Cardiac muscle cell (in vitro differentiated cells and primary cell): ENCODE measurements around the gene PES1. TPM values are rescaled to one million over a fixed set of nuclear protein-coding genes. Genes with fewer than 3 reads are reported as not detected.

Experiments used
- DNase-seq, 2 donors: peaks; one replicate each; pipeline versions ENCODE4 v3.0.0 to v3.0.0-alpha.2; 2010 to 2017; ENCODE audit warnings: low read depth in 1 of 2, low spot score in 1 of 2
- H3K27ac ChIP-seq: fragments of 200-600 bp; sonication (generic); 2 replicates; pipeline ENCODE4 v1.5.1; 2016
- H3K27me3 ChIP-seq: fragments of 200-600 bp; sonication (generic); 2 replicates; pipeline ENCODE4 v1.6.0; 2016; ENCODE audit warnings: control low read depth
- H3K36me3 ChIP-seq: fragments of 200-600 bp; sonication (generic); 2 replicates; pipeline ENCODE4 v1.5.1; 2016; ENCODE audit warnings: control low read depth
- H3K4me1 ChIP-seq: fragments of 200-600 bp; sonication (generic); 2 replicates; pipeline ENCODE4 v1.8.1; 2017; ENCODE audit warnings: low read depth, mild to moderate bottlenecking, mixed run types
- H3K4me3 ChIP-seq: fragments of 200-600 bp; sonication (generic); 2 replicates; pipeline ENCODE4 v1.5.1; 2016; ENCODE audit warnings: mild to moderate bottlenecking
- H3K9me3 ChIP-seq: fragments of 200-600 bp; sonication (generic); 2 replicates; pipeline ENCODE4 v1.5.1; 2017; ENCODE audit warnings: low read depth, mild to moderate bottlenecking, control low read depth
- CTCF ChIP-seq: IDR thresholded peaks from 2 replicates; pipeline ENCODE4 v1.5.1; 2012; ENCODE audit warnings: low read depth, mild to moderate bottlenecking, low read length
- polyA plus RNA-seq: library from polyadenylated mRNA; unstranded; fragments of >200 nt; fragmentation: Nextera tagmentation; extraction: Ambion mirVana; gene quantifications from 2 replicates; pipeline ENCODE4 v1.2.1, GENCODE V29; 2016
- total RNA-seq: library from RNA; depleted of rRNA; stranded (reverse); fragments of >200 nt; gene quantifications from 2 replicates; pipeline ENCODE4 v1.2.3, GENCODE V29; 2016

Gene PES1
- total and polyA plus RNA-seq, 2 experiments from 2014 or later = 49.1 to 57.7 TPM

DNA sequence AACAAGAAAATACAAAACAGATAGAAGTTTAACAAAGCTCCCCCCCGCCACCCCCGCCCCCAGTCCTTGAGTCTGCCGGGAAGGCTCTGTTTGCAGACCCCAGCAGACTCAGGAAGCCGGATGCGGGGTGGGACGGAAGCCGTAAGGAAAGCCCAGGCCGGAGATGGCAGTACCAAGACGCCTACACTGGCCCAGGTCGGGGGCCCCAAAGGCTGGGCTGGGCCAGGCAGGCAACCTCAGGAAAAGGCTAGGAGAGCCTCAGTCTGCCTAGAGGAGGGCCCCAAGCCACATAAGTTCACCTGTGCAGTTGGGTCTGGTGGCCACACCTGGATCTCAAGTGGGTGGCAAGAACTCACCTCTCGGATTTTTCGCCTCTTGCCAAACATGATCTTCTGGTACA, 13.2 kb downstream of the PES1 start:
- H3K9me3 ChIP-seq = no peaks in the 10 kb centered on the region
- H3K36me3 ChIP-seq = peaks cover 50% of the 10 kb centered on the region
- H3K27ac ChIP-seq = no peak overlapping the region
- peaks cover 8% of the 10 kb centered on the region for H3K27me3 ChIP-seq
- H3K4me3 ChIP-seq = no peak overlapping the region
- TF ChIP-seq CTCF = no peak
- no peak for DNase-seq
- H3K4me1 ChIP-seq = no peaks in the 10 kb centered on the region

GRCh38 chr22:30575859-30576258, 15.9 kb downstream of the PES1 start:
- Histone ChIP-seq H3K27ac (no peak overlapping the region), H3K27me3 (peaks cover 9% of the 10 kb centered on the region), H3K4me1 (no peaks in the 10 kb centered on the region), H3K4me3 (no peak overlapping the region), H3K36me3 (peaks cover 37% of the 10 kb centered on the region), H3K9me3 (no peaks in the 10 kb centered on the region)
- DNase-seq = no peak
- TF ChIP-seq CTCF = no peak

GRCh38 chr22:30574997-30575671, 16.6 kb downstream of the PES1 start:
- Histone ChIP-seq H3K27ac (no peak overlapping the region), H3K4me1 (no peaks in the 10 kb centered on the region), H3K4me3 (peak overlapping the region; percentile 29), H3K36me3 (peaks cover 31% of the 10 kb centered on the region), H3K27me3 (peaks cover 9% of the 10 kb centered on the region), H3K9me3 (no peaks in the 10 kb centered on the region)
- peak in 1 of 2 donors; percentile 94 for DNase-seq
- TF ChIP-seq CTCF = no peak

GRCh38 chr22:30574095-30574981, 17.4 kb downstream of the PES1 start, which contains the start of gene GAL3ST1:
Gene GAL3ST1 (minus strand): TSS chr22:30574665. CDS start chr22:30557392, 17,273 bp downstream.
- no peak for TF ChIP-seq CTCF
- no peaks in the 10 kb centered on the region for H3K4me1 ChIP-seq
- peaks cover 9% of the 10 kb centered on the region for H3K27me3 ChIP-seq
- peaks cover 23% of the 10 kb centered on the region for H3K36me3 ChIP-seq
- no peak within 1 kb of the TSS for H3K27ac ChIP-seq
- H3K4me3 ChIP-seq = peak within 1 kb of the TSS; percentile 29
- H3K9me3 ChIP-seq = no peaks in the 10 kb centered on the region
- DNase-seq = peak in 1 of 2 donors; percentile 53

- no peak for TF ChIP-seq CTCF
- no peak for DNase-seq
- peaks cover 9% of the 10 kb centered on the region for H3K27me3 ChIP-seq
- H3K36me3 ChIP-seq = peaks cover 19% of the 10 kb centered on the region
- H3K27ac ChIP-seq = no peak overlapping the region
- no peaks in the 10 kb centered on the region for H3K4me1 ChIP-seq
- H3K4me3 ChIP-seq = no peak overlapping the region
- H3K9me3 ChIP-seq = no peaks in the 10 kb centered on the region
Observed at GRCh38 chr22:30573594-30574094, 18.1 kb downstream of the PES1 start.
